A204.1 (cell line): ENCODE measurements around the gene TMEM94.
"Not testable (repeated sequence)": the region's sequence is repeated elsewhere in the genome, so short reads cannot be mapped to it uniquely, and the experiment has no call there.

Experiments used
- FAIRE-seq: peaks from 2 replicates; lab custom pipeline; 2012; peaks lifted over from hg19 to GRCh38; lab: Jason Lieb, UNC

The TMEM94 gene

GRCh38 chr17:75445896-75446295 is 10.5 kb upstream of the TMEM94 start:
- FAIRE-seq, result not testable (repeated sequence)

GRCh38 chr17:75447951-75448856 is 8.2 kb upstream of the TMEM94 start:
- FAIRE-seq, result no peak

- FAIRE-seq, result no peak
Observed at GRCh38 chr17:75450270-75450669, 6.2 kb upstream of the TMEM94 start.

- no peak for FAIRE-seq
Observed at GRCh38 chr17:75454193-75454592, 2.2 kb upstream of the TMEM94 start.

GRCh38 chr17:75454672-75455071 is 1.8 kb upstream of the TMEM94 start:
- FAIRE-seq, result not testable (repeated sequence)

- no peak for FAIRE-seq
Observed at GRCh38 chr17:75456039-75456416, 407 bp upstream of the TMEM94 start.

- no peak for FAIRE-seq
Observed at GRCh38 chr17:75457047-75457654, 716 bp downstream of the TMEM94 start.

GRCh38 chr17:75459246-75459589 is 2.8 kb downstream of the TMEM94 start:
- FAIRE-seq, result no peak

GRCh38 chr17:75459590-75460267 is 3.3 kb downstream of the TMEM94 start:
- no peak for FAIRE-seq

GRCh38 chr17:75460295-75460694 is 3.9 kb downstream of the TMEM94 start:
- FAIRE-seq, result no peak

- no peak for FAIRE-seq
Observed at GRCh38 chr17:75463603-75464002, 7.2 kb downstream of the TMEM94 start.

GRCh38 chr17:75465039-75465438 is 8.6 kb downstream of the TMEM94 start:
- no peak for FAIRE-seq

- FAIRE-seq, result no peak
Observed at GRCh38 chr17:75468291-75468754, 11.9 kb downstream of the TMEM94 start.

- no peak for FAIRE-seq
Observed at GRCh38 chr17:75468779-75469373, 12.4 kb downstream of the TMEM94 start.

- FAIRE-seq, result no peak
Observed at GRCh38 chr17:75471207-75471606, 14.8 kb downstream of the TMEM94 start.

GRCh38 chr17:75472119-75472518 is 15.7 kb downstream of the TMEM94 start:
- FAIRE-seq, result no peak

- FAIRE-seq, result no peak
Observed at GRCh38 chr17:75473246-75473645, 16.8 kb downstream of the TMEM94 start.

- no peak for FAIRE-seq
Observed at GRCh38 chr17:75474736-75475135, 18.3 kb downstream of the TMEM94 start.

- FAIRE-seq, result no peak
Observed at GRCh38 chr17:75475144-75475835, 18.9 kb downstream of the TMEM94 start.

- FAIRE-seq, result no peak
Observed at GRCh38 chr17:75475851-75476250, 19.4 kb downstream of the TMEM94 start.

GRCh38 chr17:75476271-75476671 is 19.8 kb downstream of the TMEM94 start:
- FAIRE-seq, result no peak
